ENCODE data around the gene TCF4.

DNA sequence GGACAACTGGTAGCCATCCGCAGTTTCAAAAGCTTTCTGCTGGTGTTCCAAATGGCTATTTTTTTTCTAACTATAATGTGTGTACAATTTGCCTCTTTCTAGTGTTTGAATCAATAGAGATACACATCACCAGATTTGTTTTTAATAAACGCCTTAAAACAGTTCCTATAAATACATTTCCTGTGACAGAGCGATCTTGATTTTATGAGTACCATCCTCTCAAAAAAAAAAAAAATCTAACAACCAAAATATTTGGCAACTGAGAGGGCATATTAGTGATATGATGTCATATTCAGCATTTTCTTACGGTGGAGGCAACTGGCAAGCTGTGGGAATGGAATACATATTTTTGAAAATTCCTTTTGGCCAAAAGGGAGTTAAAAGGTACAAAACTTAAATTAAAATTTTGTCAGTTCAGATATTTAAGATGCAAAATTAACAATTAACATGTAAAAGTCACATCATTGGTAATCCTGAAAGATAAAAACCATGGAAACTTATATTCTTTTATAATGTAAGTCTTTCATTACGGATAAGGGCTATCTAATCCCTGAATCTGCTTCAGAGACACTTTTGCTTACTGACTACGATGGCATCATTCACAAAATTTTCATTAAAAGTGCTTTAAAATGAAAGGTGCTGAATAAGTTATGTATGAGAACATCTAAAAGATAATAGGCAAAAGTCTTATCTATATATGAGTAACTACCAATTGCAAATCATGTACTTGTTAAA, 268.4 kb downstream of the TCF4 start:
- TF ChIP-seq, protein P1, sequence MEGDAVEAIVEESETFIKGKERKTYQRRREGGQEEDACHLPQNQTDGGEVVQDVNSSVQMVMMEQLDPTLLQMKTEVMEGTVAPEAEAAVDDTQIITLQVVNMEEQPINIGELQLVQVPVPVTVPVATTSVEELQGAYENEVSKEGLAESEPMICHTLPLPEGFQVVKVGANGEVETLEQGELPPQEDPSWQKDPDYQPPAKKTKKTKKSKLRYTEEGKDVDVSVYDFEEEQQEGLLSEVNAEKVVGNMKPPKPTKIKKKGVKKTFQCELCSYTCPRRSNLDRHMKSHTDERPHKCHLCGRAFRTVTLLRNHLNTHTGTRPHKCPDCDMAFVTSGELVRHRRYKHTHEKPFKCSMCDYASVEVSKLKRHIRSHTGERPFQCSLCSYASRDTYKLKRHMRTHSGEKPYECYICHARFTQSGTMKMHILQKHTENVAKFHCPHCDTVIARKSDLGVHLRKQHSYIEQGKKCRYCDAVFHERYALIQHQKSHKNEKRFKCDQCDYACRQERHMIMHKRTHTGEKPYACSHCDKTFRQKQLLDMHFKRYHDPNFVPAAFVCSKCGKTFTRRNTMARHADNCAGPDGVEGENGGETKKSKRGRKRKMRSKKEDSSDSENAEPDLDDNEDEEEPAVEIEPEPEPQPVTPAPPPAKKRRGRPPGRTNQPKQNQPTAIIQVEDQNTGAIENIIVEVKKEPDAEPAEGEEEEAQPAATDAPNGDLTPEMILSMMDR (IDR thresholded peaks at IDR 0.05): no peak
- TF ChIP-seq POLR2A (IDR thresholded peaks at IDR 0.05) (no peak), EP300 (IDR thresholded peaks at IDR 0.05) (no peak)

Data from suprapubic skin (tissue), 3 donors.